K562 (cell line): ENCODE results near the gene C11orf98. TPM values are rescaled to one million over a fixed set of nuclear protein-coding genes. Genes with fewer than 3 reads are reported as not detected.
A peak's percentile ranks its signal among the peaks of the same experiment; 100 is the strongest.

ENCODE experiments used
- ATAC-seq: fragments of 200-7000 bp; cut with Tn5 transposase; 3 replicates; pipeline ENCODE4 v1.9.1; 2020; ENCODE audit warnings: moderate library complexity
- BruUV-seq: library from RNA; stranded (reverse); fragments of 400-500 nt; replicated peaks from 2 replicates; lab custom pipeline; 2021; lab: Mats Ljungman, UMichigan
- CTCF ChIA-PET: fragments of 300-600 bp; formaldehyde crosslinking; extraction: SDS; loops from one replicate; lab custom pipeline; 2021; ENCODE audit warnings: low intra/inter-chr PET ratio; lab: Yijun Ruan, JAX
- POLR2A ChIA-PET: fragments of 300-600, 350-650 bp; sonication (Branson Sonifier 250); formaldehyde crosslinking; extraction: SDS; loops from one replicate; lab custom pipeline; 2021; ENCODE audit warnings: antibody characterized with exemption, inconsistent platforms; lab: Yijun Ruan, JAX
- DNase-seq, 4 experiments: peaks; one replicate each; pipeline versions ENCODE4 v3.0.0 to v3.0.0-alpha.2; 2011 to 2018; ENCODE audit warnings: low spot score in 3 of 4, mixed read lengths in 3 of 4; ENCODE audit errors: extremely low read depth in 1 of 4
- FAIRE-seq: peaks from 2 replicates; lab custom pipeline; 2011; peaks lifted over from hg19 to GRCh38; lab: Jason Lieb, UNC
- H2AFZ ChIP-seq: 2 replicates; pipeline ENCODE4 v1.6.0; 2011; ENCODE audit warnings: low read depth, low read length, control low read depth, inconsistent platforms
- H3K27ac ChIP-seq: fragments of 200-600 bp; 3 replicates; pipeline ENCODE4 v1.8.0; 2011; ENCODE audit warnings: low read depth, mild to moderate bottlenecking, control low read depth, inconsistent platforms, low read length, moderate library complexity, mixed read lengths; ENCODE audit errors: extremely low read depth
- H3K27me3 ChIP-seq, 2 experiments: fragments of 300-600 bp in 1 of 2; 2 replicates in 1 of 2; 3 replicates in 1 of 2; pipeline versions ENCODE4 v1.6.0 to v1.8.0; 2011; ENCODE audit warnings: inconsistent platforms in 2 of 2, low read length in 2 of 2, mild to moderate bottlenecking in 1 of 2, mixed read lengths in 1 of 2, moderate library complexity in 1 of 2; ENCODE audit not compliant: control insufficient read depth in 2 of 2, insufficient read depth in 2 of 2
- H3K36me3 ChIP-seq: fragments of 300-600 bp; 3 replicates; pipeline ENCODE4 v1.8.0; 2011; ENCODE audit warnings: mild to moderate bottlenecking, low read length, inconsistent platforms; ENCODE audit not compliant: control insufficient read depth, insufficient read depth
- H3K4me1 ChIP-seq, 2 experiments: fragments of 200-600 bp in 1 of 2; replicated peaks in 1 of 2; 2 replicates in 1 of 2; 3 replicates in 1 of 2; pipeline versions ENCODE4 v1.5.1 to v1.8.0; 2011; ENCODE audit warnings: inconsistent platforms in 2 of 2, low read length in 2 of 2, mild to moderate bottlenecking in 1 of 2, mixed read lengths in 1 of 2, moderate library complexity in 1 of 2; ENCODE audit not compliant: control insufficient read depth in 2 of 2, insufficient read depth in 2 of 2
- H3K4me2 ChIP-seq: 2 replicates; pipeline ENCODE4 v1.6.1; 2011; ENCODE audit warnings: low read length, control low read depth, inconsistent platforms, mixed read lengths; ENCODE audit not compliant: insufficient read depth
- H3K4me3 ChIP-seq: fragments of 200-600 bp; sonication (generic), shearing (Covaris generic); 2 replicates; pipeline ENCODE4 v1.5.1; 2016; ENCODE audit warnings: control low read depth, inconsistent platforms
- H3K79me2 ChIP-seq: fragments of 200-600 bp; 3 replicates; pipeline ENCODE4 v1.8.0; 2011; ENCODE audit warnings: low read length, inconsistent platforms; ENCODE audit not compliant: control insufficient read depth, insufficient read depth
- H3K9ac ChIP-seq, 2 experiments: 2 replicates each; pipeline versions ENCODE4 v1.6.0 to v1.6.1; 2011; ENCODE audit warnings: low read depth in 2 of 2, low read length in 2 of 2, control low read depth in 1 of 2, inconsistent platforms in 1 of 2, mild to moderate bottlenecking in 1 of 2, mixed read lengths in 1 of 2; ENCODE audit not compliant: insufficient read depth in 1 of 2
- H3K9me1 ChIP-seq: one replicate; pipeline ENCODE4 v1.6.0; 2011; ENCODE audit warnings: inconsistent platforms, mild to moderate bottlenecking, low read length, moderate library complexity; ENCODE audit not compliant: control insufficient read depth, insufficient read depth
- H3K9me3 ChIP-seq: replicated peaks from 2 replicates; pipeline ENCODE4 v1.5.1; 2011; ENCODE audit warnings: low read depth, low read length, inconsistent platforms; ENCODE audit not compliant: control insufficient read depth, insufficient read depth
- H4K20me1 ChIP-seq: replicated peaks from 2 replicates; pipeline ENCODE4 v1.6.1; 2011; ENCODE audit warnings: low read length, inconsistent platforms, mixed read lengths; ENCODE audit not compliant: control insufficient read depth, insufficient read depth
- FIP1L1 ChIP-seq: fragments of 200-400 bp; formaldehyde crosslinking; IDR thresholded peaks from 2 replicates; pipeline ENCODE4 v1.6.1; 2018; ENCODE audit warnings: mild to moderate bottlenecking, low read depth, low read length; ENCODE audit not compliant: poor library complexity, severe bottlenecking
- GATAD2A ChIP-seq: fragments of 450-650 bp; IDR thresholded peaks from 2 replicates; pipeline ENCODE4 v1.6.1; 2017
- HMGN3 ChIP-seq: IDR thresholded peaks from 2 replicates; pipeline ENCODE4 v1.6.1; 2011; ENCODE audit warnings: borderline replicate concordance, low read depth, mild to moderate bottlenecking, mixed read lengths, low read length; ENCODE audit not compliant: insufficient read length; ENCODE audit errors: extremely low read depth
- XRCC5 ChIP-seq: fragments of 200-400 bp; formaldehyde crosslinking; IDR thresholded peaks from 2 replicates; pipeline ENCODE4 v1.6.1; 2017; ENCODE audit warnings: low read depth, mild to moderate bottlenecking, low read length
- ZBTB26 ChIP-seq: fragments of 450-650 bp; formaldehyde crosslinking; IDR thresholded peaks from 2 replicates; pipeline ENCODE4 v1.4.0; 2022; ENCODE audit warnings: missing genetic modification characterization
- WGBS: fragments of 100-300 bp; shearing (Covaris generic); methylation state at CpG from one replicate; pipeline ENCODE4 v1.1.6; 2016; ENCODE audit warnings: low coverage, mixed read lengths; ENCODE audit not compliant: insufficient coverage; ENCODE audit errors: missing lambda C conversion rate; 5-methylcytosine and 5-hydroxymethylcytosine counted together
- in situ Hi-C: fragments of 300-500 bp; cut with MboI; formaldehyde crosslinking; loops from 4 replicates; pipeline ENCODE4 v1.15.0; 2018; ENCODE audit warnings: inconsistent platforms, mixed read lengths
- intact Hi-C: fragments of 100-400 bp; cut with micrococcal nuclease; formaldehyde crosslinking; loops from 2 replicates; pipeline ENCODE4 v1.14.2; 2022
- polyA plus RNA-seq, 8 experiments: library from polyadenylated mRNA; depleted of rRNA in 4 of 8; stranded (reverse) in 5 of 8; unstranded in 3 of 8; fragments of >200 nt; fragmentation: Nextera tagmentation in 2 of 8; fragmentation: Illumina TruSeq in 1 of 8; extraction: Ambion mirVana in 2 of 8; extraction: Trizol in 1 of 8; gene quantifications; 2 replicates each; pipeline versions ENCODE4 v1.2.1 to v1.2.3, GENCODE V29; 2011 to 2014; ENCODE audit warnings: inconsistent platforms in 1 of 8, missing spikeins in 1 of 8
- total RNA-seq, 7 experiments: library from RNA; depleted of rRNA in 6 of 7; stranded (reverse); fragments of >200 nt in 6 of 7; fragmentation: Illumina TruSeq in 2 of 7; extraction: Trizol in 2 of 7; gene quantifications; 2 replicates each; pipeline versions ENCODE4 v1.2.1 to v1.2.3, GENCODE V29; 2011 to 2021; ENCODE audit warnings: low replicate concordance in 1 of 7

Gene C11orf98
- total and polyA plus RNA-seq, 9 of the 15 experiments (the other 6 are each of a cell fraction or from before 2014, with no cell fraction given), result 103 to 352 (median 218) TPM

DNA sequence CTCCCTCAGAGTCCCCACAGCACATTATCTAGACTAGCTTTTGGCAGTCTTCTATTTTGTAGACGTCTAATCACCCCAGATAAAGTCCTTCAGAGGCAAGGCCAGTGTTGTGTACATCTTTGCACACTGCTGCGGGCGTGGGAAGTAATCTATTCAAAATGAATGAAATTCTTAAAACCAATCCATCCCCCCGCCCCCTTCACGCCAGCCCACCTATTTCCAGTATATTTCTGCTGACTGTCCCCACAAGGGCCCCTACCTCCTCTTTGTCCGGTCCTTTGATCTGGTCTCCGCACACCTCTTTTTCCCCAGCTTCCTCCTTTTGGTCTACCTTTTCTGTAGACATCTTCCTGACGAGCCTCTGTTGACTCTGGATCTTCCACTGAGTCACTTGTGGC is 41.8 kb upstream of the C11orf98 start:
- H3K36me3 ChIP-seq, result peaks cover 67% of the 10 kb centered on the region
- intact Hi-C loops, result loop anchor here (2.0 to 5.0 kb wide), 2 partner anchors 20 to 310 kb away; partner anchors contain the start of gene HNRNPUL2
- no peak for ATAC-seq
- no peaks in the 10 kb centered on the region for H3K27me3 ChIP-seq
- peaks cover 14% of the 10 kb centered on the region for H3K79me2 ChIP-seq
- 46% methylated on average over 8 of the region's 8 CpGs for WGBS
- no peaks in the 10 kb centered on the region for H3K9me3 ChIP-seq
- in situ Hi-C loops, result no loop called here
- TF ChIP-seq ZBTB26 (CRISPR knock-in tag) (no peak), XRCC5 (0 out of 2 replicates have a peak, but pooled peaks have one; percentile 11), HMGN3 (peak; percentile 8), GATAD2A (no peak), FIP1L1 (no peak)
- no peak for FAIRE-seq
- CTCF ChIA-PET, result no interaction called here
- POLR2A ChIA-PET, result interaction anchor here (0.8 to 4.1 kb wide), 14 partner anchors 11 to 149 kb away, joined by 3 to 31 read pairs (median 6); partner anchors contain the start of genes C11orf98, CSKMT, HNRNPUL2 and TTC9C
- H3K4me1 ChIP-seq, result peaks cover 29 to 42% of the 10 kb centered on the region in 2 experiments
- H3K9ac ChIP-seq, result peak overlapping the region; percentile 7 to 89; a peak in 2 of 4 replicates
- no peak overlapping the region for H2AFZ ChIP-seq
- H3K4me3 ChIP-seq, result peak overlapping the region; percentile 72; the same call in 1 of the 2 replicates
- no TSS peak for BruUV-seq
- H4K20me1 ChIP-seq, result peaks cover 3% of the 10 kb centered on the region; the same call in 1 of the 2 replicates
- peak overlapping the region; percentile 78 for H3K4me2 ChIP-seq
- no peak for DNase-seq
- H3K9me1 ChIP-seq, result peaks cover 2% of the 10 kb centered on the region
- peak overlapping the region; percentile 57 for H3K27ac ChIP-seq
